Activated CD8-positive, alpha-beta memory T cell treated with anti-CD3 and anti-CD28 coated beads, Interleukin-2, amount 50 U/mL, for 1 hour (primary cell): ENCODE data around the gene GRP.
"Not testable (repeated sequence)": the region's sequence is repeated elsewhere in the genome, so short reads cannot be mapped to it uniquely, and the experiment has no call there.

Experiments
- DNase-seq: peaks from one replicate; pipeline ENCODE4 v3.0.0-alpha.2; 2020; ENCODE audit errors: extremely low read depth

Gene GRP

DNA sequence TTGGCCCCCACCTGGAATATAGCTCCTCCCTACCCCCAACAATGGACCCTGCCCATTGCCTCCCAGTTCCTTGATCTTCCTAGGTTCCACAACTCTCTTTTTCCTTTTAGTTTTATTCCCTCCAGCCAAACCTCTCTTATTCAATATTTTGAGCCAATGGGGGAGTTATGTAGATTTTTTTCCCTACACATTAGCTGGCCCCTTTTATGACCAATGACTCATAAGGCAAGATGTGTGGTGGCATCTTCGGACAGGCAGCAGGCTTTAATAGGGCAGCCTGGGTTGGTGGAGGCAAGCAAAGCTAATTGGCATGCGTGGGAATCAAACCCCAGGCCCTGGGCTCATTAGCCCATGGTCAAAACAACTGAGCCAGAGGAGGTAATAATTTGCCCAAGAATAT lies 9.2 kb downstream of the GRP start:
- DNase-seq = no peak

DNA sequence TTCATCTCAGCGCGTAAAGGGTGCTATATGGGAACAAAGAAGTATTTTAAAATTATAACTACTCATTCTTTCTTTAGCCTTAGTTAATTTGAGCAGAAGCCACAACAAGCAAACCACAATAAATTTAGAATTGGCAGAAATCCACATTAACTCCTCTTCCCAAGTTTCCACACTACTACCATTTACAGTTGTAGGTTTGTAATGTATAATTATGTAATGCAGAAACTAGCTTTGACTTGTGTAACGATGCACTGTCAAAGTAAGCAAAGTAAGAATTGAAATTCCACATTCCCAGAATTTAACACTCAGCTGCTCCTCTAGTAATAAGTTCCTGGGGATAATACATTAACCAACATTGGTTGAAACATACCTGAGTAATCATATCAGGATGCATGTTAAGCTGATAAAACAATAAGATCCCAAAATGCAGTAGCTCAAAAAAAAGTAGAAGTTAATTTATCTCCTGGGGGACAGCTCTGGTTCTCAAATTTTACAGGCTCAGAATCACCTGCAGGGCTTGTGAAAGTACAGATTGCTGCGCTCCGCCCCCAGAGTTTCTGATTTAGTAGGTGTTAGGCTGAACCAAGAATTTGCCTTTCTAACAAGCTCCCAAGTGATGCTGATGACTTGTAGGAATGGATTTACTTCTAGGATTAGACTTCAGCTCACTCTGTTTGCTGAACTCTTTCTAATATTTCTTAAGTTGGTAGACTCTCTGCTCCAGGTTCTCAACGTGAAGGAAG lies 9.9 kb downstream of the GRP start:
- no peak for DNase-seq

DNA sequence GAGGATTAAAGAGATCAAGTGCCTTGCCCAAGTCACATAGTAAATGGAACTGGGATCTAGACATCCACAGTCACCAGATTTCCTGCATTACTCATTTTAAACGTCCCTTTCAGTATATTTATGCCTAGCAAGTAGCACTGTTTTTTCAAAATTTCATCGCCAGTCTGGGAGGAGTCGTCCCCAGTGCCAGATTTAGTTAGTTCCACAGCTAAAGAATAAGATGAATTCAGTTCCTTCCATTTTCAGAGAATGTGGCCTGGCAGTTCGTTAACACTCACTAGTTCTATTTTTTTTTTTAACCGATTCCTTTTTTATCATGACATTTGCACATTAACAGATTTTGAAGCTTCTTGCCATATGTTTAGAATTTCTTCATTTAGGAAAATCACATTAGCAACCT lies 11.2 kb downstream of the GRP start:
- no peak for DNase-seq

DNA sequence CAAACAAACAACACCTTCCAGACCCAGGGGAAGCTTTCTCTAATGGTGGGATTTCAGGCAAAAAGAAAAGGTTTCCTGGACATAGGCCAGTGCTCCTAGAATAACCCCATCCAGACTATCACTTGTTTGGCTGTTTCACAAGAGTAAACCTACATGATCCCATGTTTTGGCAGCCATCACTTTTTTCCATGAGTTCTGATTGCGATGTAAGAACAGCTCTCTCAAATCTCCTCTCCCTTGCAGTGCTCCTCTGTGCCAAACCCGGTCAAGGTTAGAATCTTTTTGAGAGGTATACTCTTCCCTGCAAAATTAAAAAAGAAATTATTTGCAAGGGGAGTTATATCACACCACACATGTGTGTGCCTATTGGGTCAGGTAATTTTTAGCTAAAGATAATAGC lies 11.9 kb downstream of the GRP start:
- no peak for DNase-seq

DNA sequence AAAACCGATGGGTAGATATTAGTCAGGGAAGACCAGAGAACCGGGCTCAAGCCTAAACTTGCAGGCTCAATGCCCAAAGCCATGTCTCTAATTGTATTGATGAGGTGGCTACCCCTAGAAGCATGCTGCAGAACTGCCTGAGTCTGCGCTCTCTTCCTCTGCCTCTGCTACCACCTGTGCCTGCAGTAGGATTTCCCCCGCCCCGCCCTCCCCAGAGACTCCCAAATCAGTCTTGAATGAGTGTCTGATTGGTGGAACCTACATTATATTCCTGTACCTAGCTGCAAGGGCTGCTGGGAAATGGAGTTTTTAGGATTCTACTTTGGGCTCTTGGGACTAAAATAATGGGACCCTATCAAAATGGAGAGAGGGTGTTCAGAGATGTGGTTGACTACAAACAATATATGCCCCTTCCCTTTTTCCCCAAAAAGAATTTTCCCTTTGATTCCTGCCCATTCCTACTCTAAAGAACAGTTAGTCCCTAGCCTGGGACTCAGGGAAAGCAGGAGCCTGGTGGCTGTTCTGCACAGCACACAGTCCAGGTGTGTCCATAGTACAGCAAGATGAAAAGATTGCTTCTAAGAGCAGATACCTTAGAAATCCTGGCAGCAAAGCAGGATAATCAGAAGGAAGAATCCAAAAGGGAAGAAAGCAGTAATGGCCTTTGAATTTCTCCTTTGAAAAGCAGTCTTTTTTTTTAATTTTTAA lies 12.5 kb downstream of the GRP start:
- no peak for DNase-seq

DNA sequence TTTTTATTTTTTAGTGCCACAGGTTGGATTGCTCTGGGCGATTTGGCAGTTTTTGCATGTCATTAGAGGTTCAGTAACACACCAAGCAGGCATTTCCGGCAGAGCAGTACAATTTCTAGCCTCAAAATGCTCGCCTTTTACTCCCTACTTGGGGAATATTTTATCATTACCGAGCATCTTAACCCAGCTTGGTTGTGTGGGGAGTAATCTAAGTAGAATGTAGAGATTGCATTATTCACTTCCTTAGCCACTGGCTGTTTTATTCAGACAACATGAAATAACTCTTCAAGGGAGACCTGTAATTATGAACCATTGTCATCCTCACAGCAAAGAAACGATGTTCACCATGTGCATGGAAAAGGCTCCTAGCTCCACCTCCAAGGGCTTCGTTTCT lies 13.1 kb downstream of the GRP start:
- DNase-seq = no peak

DNA sequence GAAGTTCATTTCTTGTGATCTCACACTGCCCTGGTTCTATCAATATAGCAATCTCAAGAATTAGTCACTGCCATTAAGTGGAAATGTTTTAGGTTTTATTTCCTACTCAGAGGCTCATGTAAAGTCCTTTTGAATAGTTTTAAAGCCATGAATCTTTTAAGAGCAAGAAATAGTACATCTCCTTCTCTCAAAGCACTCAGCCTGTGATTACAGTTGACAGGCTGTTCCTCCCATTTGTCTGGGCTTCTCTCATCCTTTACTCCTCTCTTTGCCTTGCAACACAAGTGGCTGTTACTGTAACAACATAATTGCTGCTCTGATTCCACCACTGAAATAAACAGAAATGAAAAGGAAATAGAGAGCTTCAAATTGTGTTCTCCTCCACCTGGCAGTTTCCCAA lies 18.4 kb downstream of the GRP start:
- DNase-seq = no peak

DNA sequence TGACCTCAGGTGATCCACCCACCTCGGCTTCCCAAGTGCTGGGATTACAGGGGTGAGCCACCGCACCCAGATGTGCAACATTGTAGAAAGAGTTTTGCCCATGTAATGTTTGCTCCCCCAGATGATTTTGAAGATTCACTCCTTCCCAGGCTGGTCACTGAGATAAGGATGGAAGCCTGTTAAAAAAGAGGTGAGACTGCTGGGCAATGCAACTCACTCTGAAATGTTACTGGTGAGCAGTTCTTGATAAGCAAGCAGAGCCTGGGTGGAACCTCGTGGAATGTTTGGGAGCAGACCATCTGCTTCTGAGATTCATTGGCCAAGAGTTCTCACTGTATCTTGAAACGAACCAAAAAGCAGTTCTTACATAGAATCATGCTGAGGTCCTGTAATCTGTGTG lies 19.7 kb downstream of the GRP start:
- no peak for DNase-seq

DNA sequence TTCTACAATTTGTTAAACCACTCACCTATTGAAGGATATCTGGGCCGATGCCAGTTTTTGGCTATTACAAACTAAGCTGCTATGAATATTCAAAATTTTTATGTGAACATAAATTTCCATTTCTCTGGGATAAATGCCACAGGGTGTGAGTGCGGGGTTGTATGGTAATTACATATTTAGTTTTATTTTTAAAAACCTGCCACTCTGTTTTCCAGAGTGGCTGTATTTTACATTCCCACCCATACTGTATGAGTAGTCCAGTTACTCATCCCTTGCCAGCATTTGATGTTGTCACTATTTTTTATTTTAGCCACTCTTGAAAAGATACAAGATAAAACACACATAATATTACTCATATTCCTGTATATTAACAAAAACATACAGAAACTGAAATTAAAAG lies 22.9 kb downstream of the GRP start:
- DNase-seq = no peak

DNA sequence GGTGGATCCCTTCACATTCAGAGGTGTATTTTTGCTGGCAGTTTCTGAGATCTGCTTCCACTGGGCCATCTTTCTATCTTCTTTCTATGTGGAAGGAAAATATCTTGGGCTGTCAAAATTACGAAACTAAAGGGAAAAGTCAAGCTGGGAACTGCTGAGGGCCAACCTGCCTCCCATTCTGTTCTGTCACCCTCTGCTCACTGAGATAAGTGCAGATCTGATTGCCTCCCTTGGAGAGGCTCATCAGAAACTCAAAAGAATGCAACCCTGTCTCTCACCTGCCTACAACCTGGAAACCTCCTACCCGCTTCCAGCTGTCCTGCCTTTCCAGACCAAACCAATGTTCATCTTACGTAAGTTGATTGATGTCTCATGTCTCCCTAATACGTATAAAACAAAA lies 26.8 kb downstream of the GRP start:
- no peak for DNase-seq

DNA sequence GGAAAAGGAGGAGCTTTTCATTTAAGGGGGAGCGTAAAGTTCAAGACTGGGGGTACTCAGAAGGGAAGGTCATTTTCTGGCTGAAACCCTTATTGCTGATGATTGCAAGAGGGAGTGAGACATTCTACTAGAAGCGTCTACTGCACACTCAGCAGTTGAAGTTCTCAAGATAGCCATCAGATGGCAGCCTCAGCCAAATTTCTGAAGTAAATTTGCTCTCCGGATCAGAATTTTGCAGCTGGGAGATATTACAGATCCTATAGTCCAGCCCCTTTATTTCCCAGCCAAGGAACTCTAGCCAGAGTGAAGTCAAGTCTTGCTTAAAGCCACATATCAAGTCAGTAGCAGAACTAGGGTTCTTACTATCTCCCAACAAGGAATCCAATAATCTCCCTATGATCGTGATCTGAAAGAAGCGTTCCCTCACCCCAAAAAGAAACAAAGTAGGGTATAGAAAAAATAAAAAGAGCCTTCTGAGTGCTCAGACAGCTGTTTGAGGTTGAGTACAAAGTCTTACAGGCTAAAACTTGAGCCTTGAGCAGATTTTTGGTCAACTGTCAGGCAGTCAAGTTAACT lies 29.3 kb downstream of the GRP start:
- DNase-seq = no peak

DNA sequence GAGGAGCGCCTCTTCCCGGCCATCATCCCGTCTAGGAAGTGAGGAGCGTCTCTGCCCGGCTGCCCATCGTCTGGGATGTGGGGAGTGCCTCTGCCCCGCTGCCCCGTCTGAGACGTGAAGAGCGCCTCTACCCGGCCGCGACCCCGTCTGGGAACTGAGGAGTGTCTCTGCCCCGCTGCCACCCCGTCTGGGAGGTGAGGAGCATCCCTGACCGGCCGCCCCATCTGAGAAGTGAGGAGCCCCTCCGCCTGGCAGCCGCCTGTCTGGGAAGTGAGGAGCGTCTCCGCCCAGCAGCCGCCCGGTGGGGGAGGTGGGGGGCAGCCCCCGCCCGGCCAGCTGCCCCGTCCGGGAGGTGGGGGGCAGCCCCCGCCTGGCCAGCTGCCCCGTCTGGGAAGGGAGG lies 35.5 kb downstream of the GRP start:
- not testable (repeated sequence) for DNase-seq

DNA sequence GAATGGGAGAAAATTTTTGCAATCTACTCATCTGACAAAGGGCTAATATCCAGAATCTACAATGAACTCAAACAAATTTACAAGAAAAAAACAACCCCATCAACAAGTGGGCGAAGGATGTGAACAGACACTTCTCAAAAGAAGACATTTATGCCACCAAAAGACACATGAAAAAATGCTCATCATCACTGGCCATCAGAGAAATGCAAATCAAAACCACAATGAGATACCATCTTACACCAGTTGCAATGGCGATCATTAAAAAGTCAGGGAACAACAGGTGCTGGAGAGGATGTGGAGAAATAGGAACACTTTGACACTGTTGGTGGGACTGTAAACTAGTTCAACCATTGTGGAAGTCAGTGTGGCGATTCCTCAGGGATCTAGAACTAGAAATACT lies 41.9 kb downstream of the GRP start:
- DNase-seq = not testable (repeated sequence)

DNA sequence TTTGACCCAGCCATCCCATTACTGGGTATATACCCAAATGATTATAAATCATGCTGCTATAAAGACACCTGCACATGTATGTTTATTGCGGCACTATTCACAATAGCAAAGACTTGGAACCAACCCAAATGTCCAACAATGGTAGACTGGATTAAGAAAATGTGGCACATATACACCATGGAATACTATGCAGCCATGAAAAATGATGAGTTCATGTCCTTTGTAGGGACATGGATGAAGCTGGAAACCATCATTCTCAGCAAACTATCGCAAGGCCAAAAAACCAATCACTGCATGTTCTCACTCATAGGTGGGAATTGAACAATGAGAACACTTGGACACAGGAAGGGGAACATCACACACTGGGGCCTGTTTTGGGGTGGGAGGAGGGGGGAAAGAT lies 42.3 kb downstream of the GRP start:
- DNase-seq = not testable (repeated sequence)

DNA sequence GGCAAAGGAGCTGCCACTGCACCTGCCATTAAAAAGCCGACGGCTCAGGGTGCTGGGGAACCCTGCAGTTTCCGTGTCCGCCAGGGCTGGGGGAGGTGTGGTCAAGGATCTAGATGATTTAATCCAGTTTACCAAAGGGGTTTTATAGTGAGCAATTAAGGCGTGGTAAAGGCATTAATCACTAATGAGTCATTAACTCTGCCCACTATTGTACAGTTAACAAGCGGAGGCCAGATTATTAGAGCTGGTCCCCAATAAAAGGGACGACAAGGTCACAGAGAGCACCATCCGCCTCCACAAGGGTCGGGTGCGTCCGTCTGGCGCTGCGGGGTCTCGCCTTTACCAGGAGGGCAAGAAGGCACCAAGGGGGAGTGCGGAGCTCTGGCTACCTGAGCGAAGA lies 43.7 kb downstream of the GRP start:
- no peak for DNase-seq

DNA sequence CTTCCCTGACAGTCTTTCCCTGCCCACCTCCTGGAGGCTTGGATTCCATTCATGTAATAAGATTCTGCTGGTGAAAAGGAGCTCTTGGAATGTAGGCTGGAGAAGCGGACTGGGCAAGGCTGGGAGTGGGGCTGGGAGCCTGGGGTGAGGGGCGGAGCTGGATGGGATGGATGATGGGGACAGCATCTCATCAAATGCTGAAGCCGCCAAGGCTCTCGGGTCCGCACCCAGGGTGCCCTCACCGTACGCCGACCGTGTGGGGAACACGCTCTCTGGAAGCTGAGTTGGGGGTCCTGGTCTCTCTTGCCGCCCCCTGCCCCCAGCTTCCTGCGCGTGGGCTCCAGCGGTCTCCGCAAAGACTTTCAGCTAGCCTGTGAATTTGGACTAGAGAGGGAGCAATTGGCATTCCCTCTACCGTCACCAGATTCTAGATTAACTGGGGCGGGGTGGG lies 44.2 kb downstream of the GRP start:
- no peak for DNase-seq

DNA sequence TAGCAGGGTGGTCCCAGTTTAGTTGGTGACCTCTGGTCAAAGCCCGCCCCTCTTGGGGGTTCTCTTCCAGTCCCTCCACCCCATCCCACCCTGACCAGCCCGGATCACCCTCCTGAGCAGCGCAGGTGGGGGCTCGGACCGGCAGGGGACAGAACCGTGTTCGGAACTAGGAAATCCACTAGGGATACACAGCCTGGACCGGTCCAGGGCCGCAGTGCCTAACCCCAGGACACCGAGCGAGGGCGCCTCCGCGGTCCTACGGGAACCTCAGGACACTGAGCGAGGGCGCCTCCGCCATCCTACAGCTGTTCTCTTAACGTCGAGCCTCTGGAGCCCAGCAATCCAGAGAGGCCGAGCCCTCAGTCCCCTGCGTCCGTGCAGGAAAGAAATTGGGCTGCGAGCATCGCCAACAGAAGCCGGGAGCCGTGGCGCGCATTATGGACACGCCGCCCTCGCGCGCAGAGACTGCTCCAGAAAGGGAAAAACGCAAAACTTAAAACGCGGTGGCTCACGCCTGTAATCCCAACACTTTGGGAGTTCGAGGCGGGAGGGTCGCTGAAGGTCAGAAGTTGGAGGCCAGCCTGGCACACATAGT lies 44.8 kb downstream of the GRP start:
- DNase-seq = no peak

DNA sequence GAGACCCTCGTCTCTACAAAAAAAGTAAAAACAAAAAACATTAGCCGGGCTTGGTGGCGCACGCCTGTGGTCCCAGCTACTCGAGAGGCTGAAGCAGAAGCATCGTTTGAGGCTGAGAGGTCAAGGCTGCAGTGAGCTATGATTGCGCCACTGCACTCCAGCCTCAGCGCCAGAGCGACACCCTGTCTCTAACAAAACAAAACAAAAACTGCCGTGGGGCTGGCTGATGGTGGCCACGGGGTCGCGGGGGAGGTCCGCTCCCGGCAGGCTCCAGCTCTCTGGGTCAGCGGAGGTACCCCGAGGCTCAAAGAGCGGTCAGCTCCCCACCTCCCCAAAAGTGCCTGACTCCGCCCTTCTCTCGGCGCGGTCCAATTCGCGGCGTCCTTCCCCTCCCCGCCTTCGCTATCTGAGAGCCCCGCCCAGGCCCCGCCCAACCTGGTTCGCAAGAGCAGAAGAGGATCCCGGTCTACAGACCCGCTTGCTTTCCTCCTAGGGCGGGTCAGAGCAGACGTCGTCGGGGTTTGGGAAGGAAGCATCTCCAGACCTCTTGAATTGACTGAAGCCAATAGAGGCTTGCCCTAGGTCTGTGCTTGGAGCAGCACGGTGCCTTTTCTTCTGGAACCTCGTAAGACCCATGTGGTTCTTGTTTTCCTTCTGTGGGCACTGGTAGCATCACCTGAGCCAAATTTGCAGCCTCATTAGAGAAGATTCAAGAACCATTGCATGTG lies 45.5 kb downstream of the GRP start:
- DNase-seq = no peak

DNA sequence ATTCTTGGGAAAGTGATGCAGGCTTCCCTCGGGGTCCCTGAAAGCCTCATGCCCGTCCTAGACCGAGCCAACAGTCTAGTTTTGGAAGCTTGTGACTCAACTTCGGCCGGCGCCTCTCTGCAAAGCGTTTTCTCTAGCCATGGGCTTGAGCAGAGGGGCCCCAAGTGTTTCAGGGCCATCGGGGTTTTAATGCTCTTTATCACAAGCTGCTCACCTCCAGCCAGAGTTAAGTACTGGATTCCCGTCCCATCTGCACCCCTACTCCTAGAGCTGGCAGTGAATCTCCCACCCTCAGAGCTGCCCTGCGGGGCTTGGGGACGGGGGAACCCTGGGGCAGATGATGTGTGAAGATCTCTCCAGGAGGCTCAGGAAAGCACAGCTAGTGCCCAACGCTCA lies 46.0 kb downstream of the GRP start:
- DNase-seq = no peak

DNA sequence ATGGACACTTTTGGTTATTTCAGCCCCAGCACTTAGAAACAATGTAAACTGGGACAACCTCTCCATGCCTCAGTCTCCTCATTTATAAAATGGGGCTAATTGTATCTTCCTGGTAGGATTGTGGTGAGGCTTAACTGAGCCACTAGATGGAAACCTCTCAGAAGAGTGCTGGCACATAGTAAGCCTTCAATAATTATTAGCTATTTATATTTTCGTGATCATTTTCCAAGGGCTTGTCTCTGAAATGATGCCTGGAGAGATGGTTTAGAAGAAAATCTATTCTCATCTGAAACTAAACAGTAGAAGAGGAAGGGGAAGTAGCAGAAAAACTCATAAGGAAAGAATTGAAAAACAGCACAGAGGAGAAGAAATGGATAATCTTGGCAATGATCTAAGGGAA lies 46.5 kb downstream of the GRP start:
- no peak for DNase-seq

DNA sequence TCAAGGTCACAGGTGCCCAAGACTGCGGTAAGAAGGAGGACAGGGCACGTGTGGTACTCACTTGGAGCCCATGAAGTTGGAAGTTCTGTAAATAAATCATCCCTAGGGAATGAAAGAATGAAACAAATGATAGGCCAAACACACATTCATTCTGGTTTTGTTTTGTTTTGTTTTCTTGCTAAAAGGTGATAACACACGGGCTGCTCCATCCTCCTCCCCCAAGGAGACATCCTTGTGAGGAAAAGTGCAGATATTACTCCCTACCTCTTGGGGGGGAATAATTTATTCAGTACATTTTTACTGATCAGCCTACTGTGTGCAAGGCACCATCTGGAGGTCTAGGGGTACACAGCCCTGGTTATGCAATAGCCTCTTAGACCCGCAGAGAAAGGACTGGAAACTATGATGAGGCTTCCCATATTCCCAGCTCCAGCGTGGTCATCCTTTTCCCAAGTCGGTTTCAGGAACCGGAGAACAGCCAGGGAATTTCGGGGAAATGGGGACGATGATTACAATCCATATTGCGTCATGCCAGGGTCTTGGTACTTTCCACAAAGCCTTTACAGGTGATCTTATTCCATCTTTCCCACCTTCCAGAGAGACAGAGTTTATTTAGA lies 47.0 kb downstream of the GRP start:
- no peak for DNase-seq
